HG03108 (cell line): ENCODE measurements around the gene NAALAD2.
"Not testable (repeated sequence)": the region's sequence is repeated elsewhere in the genome, so short reads cannot be mapped to it uniquely, and the experiment has no call there.

Experiments used
- ATAC-seq: cut with Tn5 transposase; IDR thresholded peaks from one replicate; pipeline ENCODE4 v1.9.1; 2021; ENCODE audit warnings: moderate library complexity; ENCODE audit not compliant: unreplicated experiment

Gene NAALAD2

GRCh38 chr11:90134478-90135003, at the start of gene NAALAD2:
TSS of gene NAALAD2 (plus strand) at chr11:90134663. CDS start at chr11:90134759, 96 bp downstream.
- peak; percentile 96 for ATAC-seq

- ATAC-seq = not testable (repeated sequence)
These were observed 48.8 kb upstream of the NAALAD2 start, which contains the start of gene UBTFL1 for GRCh38 chr11:90085650-90086049. TSS of gene UBTFL1 (plus strand) at chr11:90085950. CDS start at chr11:90085950, 0 bp downstream.

- not testable (repeated sequence) for ATAC-seq
These were observed 45.7 kb upstream of the NAALAD2 start for GRCh38 chr11:90088731-90089130.

GRCh38 chr11:90095230-90095924, 39.1 kb upstream of the NAALAD2 start:
- ATAC-seq = not testable (repeated sequence)

GRCh38 chr11:90098261-90098660, 36.2 kb upstream of the NAALAD2 start:
- not testable (repeated sequence) for ATAC-seq

GRCh38 chr11:90100431-90100830, 34.0 kb upstream of the NAALAD2 start:
- no peak for ATAC-seq

GRCh38 chr11:90113541-90113940, 20.9 kb upstream of the NAALAD2 start:
- ATAC-seq = no peak

- ATAC-seq = no peak
These were observed 14.3 kb upstream of the NAALAD2 start for GRCh38 chr11:90120191-90120590.

GRCh38 chr11:90124371-90124770, 10.1 kb upstream of the NAALAD2 start:
- no peak for ATAC-seq

- no peak for ATAC-seq
These were observed 9.5 kb upstream of the NAALAD2 start for GRCh38 chr11:90124946-90125345.

GRCh38 chr11:90133560-90134477, 644 bp upstream of the NAALAD2 start:
- ATAC-seq = no peak

- no peak for ATAC-seq
These were observed 553 bp downstream of the NAALAD2 start for GRCh38 chr11:90135016-90135415.

- ATAC-seq = no peak
These were observed 14.4 kb downstream of the NAALAD2 start for GRCh38 chr11:90148900-90149299.

- not testable (repeated sequence) for ATAC-seq
These were observed 32.6 kb downstream of the NAALAD2 start for GRCh38 chr11:90166982-90167573.

GRCh38 chr11:90167704-90168103, 33.2 kb downstream of the NAALAD2 start:
- ATAC-seq = not testable (repeated sequence)

GRCh38 chr11:90168571-90168970, 34.1 kb downstream of the NAALAD2 start:
- no peak for ATAC-seq

GRCh38 chr11:90171359-90171758, 36.9 kb downstream of the NAALAD2 start:
- ATAC-seq = no peak

- ATAC-seq = no peak
These were observed 41.6 kb downstream of the NAALAD2 start for GRCh38 chr11:90176069-90176468.

- no peak for ATAC-seq
These were observed 44.3 kb downstream of the NAALAD2 start for GRCh38 chr11:90178751-90179150.

- ATAC-seq = no peak
These were observed 45.5 kb downstream of the NAALAD2 start for GRCh38 chr11:90179923-90180322.

- no peak for ATAC-seq
These were observed 53.4 kb downstream of the NAALAD2 start for GRCh38 chr11:90187839-90188238.
